Urinary bladder (tissue), 4 donors: ENCODE results near the gene RBFOX1. TPM values are rescaled to one million over a fixed set of nuclear protein-coding genes. Genes with fewer than 3 reads are reported as not detected.

Source experiments
- DNase-seq: peaks from one replicate; pipeline ENCODE4 v3.0.0-alpha.2; 2015; ENCODE audit errors: extremely low spot score
- H3K27ac ChIP-seq: one replicate; pipeline ENCODE4 v1.5.1; 2013; ENCODE audit warnings: low read depth, mild to moderate bottlenecking, moderate library complexity
- H3K36me3 ChIP-seq: one replicate; pipeline ENCODE4 v1.6.1; 2013; ENCODE audit warnings: mild to moderate bottlenecking, moderate library complexity; ENCODE audit not compliant: insufficient read depth
- H3K4me1 ChIP-seq: one replicate; pipeline ENCODE4 v1.6.1; 2013; ENCODE audit warnings: mild to moderate bottlenecking, moderate library complexity; ENCODE audit not compliant: insufficient read depth
- H3K4me3 ChIP-seq: one replicate; pipeline ENCODE4 v1.5.1; 2013; ENCODE audit warnings: low read depth, low read length
- WGBS: extraction: QIAGEN DNeasy Blood & Tissue Kit; methylation state at CpG from one replicate; pipeline ENCODE4 v1.1.7; 2013; 5-methylcytosine and 5-hydroxymethylcytosine counted together
- polyA plus RNA-seq: library from polyadenylated mRNA; stranded (reverse); fragments of 200-250 nt; gene quantifications from one replicate; pipeline ENCODE4 v1.2.3, GENCODE V29; 2013
- total RNA-seq: library from RNA; depleted of rRNA; stranded (reverse); fragments of >200 nt; gene quantifications from one replicate; pipeline ENCODE4 v1.2.3, GENCODE V29; 2014
- donor health status: healthy with polysubstance abuse.
- donor health status: healthy.

RBFOX1 gene
- total and polyA plus RNA-seq, 2 donors: 0.72 to 2.4 TPM

GRCh38 chr16:7340938-7341337 is 8.3 kb downstream of the RBFOX1 start:
- Histone ChIP-seq H3K36me3 (no peaks in the 10 kb centered on the region), H3K4me1 (no peaks in the 10 kb centered on the region), H3K4me3 (no peak overlapping the region), H3K27ac (no peak overlapping the region)
- no peak for DNase-seq
- WGBS: 21% methylated on average over 5 of the region's 5 CpGs

- Histone ChIP-seq H3K27ac (no peak overlapping the region), H3K4me3 (no peak overlapping the region), H3K4me1 (no peaks in the 10 kb centered on the region), H3K36me3 (no peaks in the 10 kb centered on the region)
- 85% methylated on average over 4 of the region's 4 CpGs for WGBS
- DNase-seq: no peak
Observed at GRCh38 chr16:7342598-7342997, 10.0 kb downstream of the RBFOX1 start.

- 57% methylated on average over 6 of the region's 6 CpGs for WGBS
- Histone ChIP-seq H3K36me3 (no peaks in the 10 kb centered on the region), H3K4me3 (no peak overlapping the region), H3K27ac (no peak overlapping the region), H3K4me1 (no peaks in the 10 kb centered on the region)
- DNase-seq: no peak
Observed at GRCh38 chr16:7343243-7343642, 10.6 kb downstream of the RBFOX1 start.

- Histone ChIP-seq H3K4me1 (no peaks in the 10 kb centered on the region), H3K36me3 (no peaks in the 10 kb centered on the region), H3K4me3 (no peak overlapping the region), H3K27ac (no peak overlapping the region)
- DNase-seq: no peak
- WGBS: 40% methylated on average over 23 of the region's 23 CpGs
Observed at GRCh38 chr16:7344830-7345780, 12.5 kb downstream of the RBFOX1 start.

- DNase-seq: no peak
- WGBS: 89% methylated on average over 2 of the region's 2 CpGs
- H3K27ac ChIP-seq: no peak overlapping the region
- no peak overlapping the region for H3K4me3 ChIP-seq
- no peaks in the 10 kb centered on the region for H3K4me1 ChIP-seq
- no peaks in the 10 kb centered on the region for H3K36me3 ChIP-seq
Observed at GRCh38 chr16:7350806-7351205, 18.2 kb downstream of the RBFOX1 start.

GRCh38 chr16:7351610-7352510 is 19.2 kb downstream of the RBFOX1 start:
- H3K4me1 ChIP-seq: no peaks in the 10 kb centered on the region
- DNase-seq: no peak
- H3K4me3 ChIP-seq: no peak overlapping the region
- no peaks in the 10 kb centered on the region for H3K36me3 ChIP-seq
- 77% methylated on average over 11 of the region's 11 CpGs for WGBS
- H3K27ac ChIP-seq: no peak overlapping the region

GRCh38 chr16:7355758-7356157 is 23.1 kb downstream of the RBFOX1 start:
- Histone ChIP-seq H3K4me1 (no peaks in the 10 kb centered on the region), H3K36me3 (no peaks in the 10 kb centered on the region), H3K27ac (no peak overlapping the region), H3K4me3 (no peak overlapping the region)
- no peak for DNase-seq
- WGBS: 77% methylated on average over 5 of the region's 5 CpGs

- no peaks in the 10 kb centered on the region for H3K36me3 ChIP-seq
- H3K27ac ChIP-seq: no peak overlapping the region
- H3K4me1 ChIP-seq: no peaks in the 10 kb centered on the region
- H3K4me3 ChIP-seq: no peak overlapping the region
- DNase-seq: no peak
- WGBS: 81% methylated on average over 10 of the region's 10 CpGs
Observed at GRCh38 chr16:7361416-7362129, 28.9 kb downstream of the RBFOX1 start.

GRCh38 chr16:7362231-7362630 is 29.6 kb downstream of the RBFOX1 start:
- no peaks in the 10 kb centered on the region for H3K36me3 ChIP-seq
- no peak for DNase-seq
- H3K4me3 ChIP-seq: no peak overlapping the region
- no peaks in the 10 kb centered on the region for H3K4me1 ChIP-seq
- no peak overlapping the region for H3K27ac ChIP-seq
- 88% methylated on average over 6 of the region's 6 CpGs for WGBS

- H3K4me1 ChIP-seq: no peaks in the 10 kb centered on the region
- no peak overlapping the region for H3K27ac ChIP-seq
- H3K36me3 ChIP-seq: no peaks in the 10 kb centered on the region
- no peak for DNase-seq
- WGBS: 13% methylated on average over 18 of the region's 18 CpGs
- no peak overlapping the region for H3K4me3 ChIP-seq
Observed at GRCh38 chr16:7363422-7364417, 31.1 kb downstream of the RBFOX1 start.

GRCh38 chr16:7366041-7366440 is 33.4 kb downstream of the RBFOX1 start:
- Histone ChIP-seq H3K36me3 (no peaks in the 10 kb centered on the region), H3K4me3 (no peak overlapping the region), H3K4me1 (no peaks in the 10 kb centered on the region), H3K27ac (no peak overlapping the region)
- DNase-seq: no peak
- 57% methylated on average over 7 of the region's 7 CpGs for WGBS

GRCh38 chr16:7366993-7367880 is 34.6 kb downstream of the RBFOX1 start:
- WGBS: 69% methylated on average over 8 of the region's 8 CpGs
- DNase-seq: no peak
- no peak overlapping the region for H3K27ac ChIP-seq
- H3K36me3 ChIP-seq: no peaks in the 10 kb centered on the region
- no peak overlapping the region for H3K4me3 ChIP-seq
- no peaks in the 10 kb centered on the region for H3K4me1 ChIP-seq
